Subcutaneous abdominal adipose tissue (tissue), 5 donors: ENCODE data around the gene PTTG2.
"Not testable (repeated sequence)": the region's sequence is repeated elsewhere in the genome, so short reads cannot be mapped to it uniquely, and the experiment has no call there.

Source experiments
- H3K27ac ChIP-seq: one replicate; pipeline ENCODE4 v1.7.0; 2013; ENCODE audit warnings: low read depth, mild to moderate bottlenecking, inconsistent platforms, low read length, moderate library complexity
- H3K27me3 ChIP-seq, 5 donors: one replicate each; pipeline ENCODE4 v1.7.0; 2013; ENCODE audit warnings: low read length in 5 of 5, inconsistent platforms in 1 of 5; ENCODE audit not compliant: control insufficient read depth in 5 of 5, insufficient read depth in 4 of 5
- H3K36me3 ChIP-seq, 5 donors: one replicate each; pipeline ENCODE4 v1.7.0; 2013; ENCODE audit warnings: low read length in 5 of 5; ENCODE audit not compliant: control insufficient read depth in 5 of 5, insufficient read depth in 5 of 5
- H3K4me1 ChIP-seq, 5 donors: one replicate each; pipeline ENCODE4 v1.7.0; 2013; ENCODE audit warnings: low read length in 5 of 5, mild to moderate bottlenecking in 3 of 5, moderate library complexity in 1 of 5; ENCODE audit not compliant: control insufficient read depth in 5 of 5, insufficient read depth in 5 of 5
- H3K4me3 ChIP-seq, 5 donors: one replicate each; pipeline ENCODE4 v1.7.0; 2013; ENCODE audit warnings: low read length in 5 of 5, low read depth in 1 of 5
- H3K9ac ChIP-seq, 5 donors: one replicate each; pipeline ENCODE4 v1.7.0; 2013; ENCODE audit warnings: low read length in 5 of 5, mild to moderate bottlenecking in 4 of 5, moderate library complexity in 3 of 5
- H3K9me3 ChIP-seq, 5 donors: one replicate each; pipeline ENCODE4 v1.7.0; 2013; ENCODE audit warnings: low read length in 5 of 5; ENCODE audit not compliant: control insufficient read depth in 5 of 5
- donor health status: healthy.
- donor health status: healthy.
- donor health status: healthy.
- donor health status: healthy.
- donor health status: healthy.

Gene PTTG2

DNA sequence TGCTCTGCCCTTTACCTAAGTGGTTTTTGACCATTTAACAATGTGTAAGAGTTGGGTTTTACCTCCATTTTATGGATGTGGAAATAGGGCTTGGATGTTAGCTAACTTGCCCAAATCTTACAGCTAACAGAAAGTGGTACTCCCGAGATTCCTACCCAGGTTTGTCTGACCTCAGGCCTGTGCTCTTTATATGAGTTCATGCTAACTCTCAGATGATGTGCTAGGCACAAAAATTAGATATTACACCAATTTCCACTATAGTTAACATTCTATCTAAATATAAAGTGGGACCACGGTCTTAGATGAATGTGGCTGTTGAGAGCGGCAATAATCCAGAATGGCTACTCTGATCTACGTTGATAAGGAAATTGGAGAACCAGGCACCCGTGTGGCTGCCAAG is at the start of gene PTTG2:
PTTG2 (plus strand) TSS at position 301 of the 400 bp plus-strand sequence; CDS start at position 338, 37 bp downstream.
- H3K9ac ChIP-seq, result no peak within 1 kb of the TSS
- no peaks in the 10 kb centered on the region for H3K4me1 ChIP-seq
- H3K27me3 ChIP-seq, result no peaks in the 10 kb centered on the region
- no peaks in the 10 kb centered on the region for H3K9me3 ChIP-seq
- no peak within 1 kb of the TSS for H3K4me3 ChIP-seq
- no peak within 1 kb of the TSS for H3K27ac ChIP-seq
- H3K36me3 ChIP-seq, result no peaks in the 10 kb centered on the region

DNA sequence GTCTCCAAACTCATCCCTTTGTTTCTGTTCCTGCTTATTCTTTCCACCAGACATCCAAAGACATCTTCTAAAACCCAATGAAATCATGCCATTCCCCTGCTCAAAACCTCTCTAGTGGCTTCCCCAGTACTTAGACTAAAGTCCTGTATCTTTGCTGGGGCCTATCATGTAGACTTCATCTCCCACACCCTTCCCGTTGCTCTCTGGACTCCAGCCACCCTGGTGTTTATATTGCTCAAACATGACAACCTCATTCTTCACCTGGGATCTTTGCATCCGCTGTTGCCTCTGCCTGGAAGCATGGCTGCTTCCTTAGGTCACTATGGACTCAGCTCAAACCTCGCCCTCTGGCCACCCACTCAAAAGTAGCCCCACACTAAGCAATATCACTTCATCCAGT is 45.7 kb upstream of the PTTG2 start:
- Histone ChIP-seq H3K27ac (no peak overlapping the region), H3K4me3 (no peak overlapping the region), H3K9ac (no peak overlapping the region), H3K36me3 (no peaks in the 10 kb centered on the region), H3K9me3 (no peaks in the 10 kb centered on the region), H3K4me1 (no peaks in the 10 kb centered on the region), H3K27me3 (no peaks in the 10 kb centered on the region)

GRCh38 chr4:37917388-37917787 is 42.8 kb upstream of the PTTG2 start:
- Histone ChIP-seq H3K27ac (no peak overlapping the region), H3K36me3 (no peaks in the 10 kb centered on the region), H3K4me3 (no peak overlapping the region), H3K9ac (no peak overlapping the region), H3K9me3 (no peaks in the 10 kb centered on the region), H3K4me1 (no peaks in the 10 kb centered on the region), H3K27me3 (no peaks in the 10 kb centered on the region)

- H3K27ac ChIP-seq, result no peak overlapping the region
- no peaks in the 10 kb centered on the region for H3K27me3 ChIP-seq
- no peaks in the 10 kb centered on the region for H3K9me3 ChIP-seq
- H3K4me3 ChIP-seq, result no peak overlapping the region
- no peaks in the 10 kb centered on the region for H3K36me3 ChIP-seq
- no peaks in the 10 kb centered on the region for H3K4me1 ChIP-seq
- no peak overlapping the region for H3K9ac ChIP-seq
Measured at GRCh38 chr4:37918653-37919052, 41.5 kb upstream of the PTTG2 start.

- H3K36me3 ChIP-seq, result no peaks in the 10 kb centered on the region
- no peak overlapping the region for H3K27ac ChIP-seq
- no peak overlapping the region for H3K4me3 ChIP-seq
- no peaks in the 10 kb centered on the region for H3K9me3 ChIP-seq
- no peaks in the 10 kb centered on the region for H3K4me1 ChIP-seq
- H3K9ac ChIP-seq, result no peak overlapping the region
- no peaks in the 10 kb centered on the region for H3K27me3 ChIP-seq
Measured at GRCh38 chr4:37922328-37922727, 37.9 kb upstream of the PTTG2 start.

DNA sequence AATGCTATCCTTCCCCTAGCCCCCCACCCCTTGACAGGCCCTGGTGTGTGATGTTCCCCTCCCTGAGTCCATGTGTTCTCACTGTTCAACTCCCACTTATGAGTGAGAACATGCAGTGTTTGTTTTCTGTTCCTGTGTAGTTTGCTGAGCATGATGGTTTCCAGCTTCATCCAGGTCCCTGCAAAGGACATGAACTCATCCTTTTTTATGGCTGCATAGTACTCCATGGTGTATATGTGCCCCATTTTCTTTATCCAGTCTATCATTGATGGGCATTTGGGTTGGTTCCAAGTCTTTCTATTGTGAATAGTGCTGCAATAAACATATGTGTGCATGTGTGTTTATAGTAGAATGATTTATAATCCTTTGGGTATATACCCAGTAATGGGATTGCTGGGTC is 37.1 kb upstream of the PTTG2 start:
- not testable (repeated sequence) for H3K36me3 ChIP-seq, H3K9ac ChIP-seq, H3K4me1 ChIP-seq, H3K4me3 ChIP-seq, H3K27me3 ChIP-seq, H3K9me3 ChIP-seq, H3K27ac ChIP-seq

DNA sequence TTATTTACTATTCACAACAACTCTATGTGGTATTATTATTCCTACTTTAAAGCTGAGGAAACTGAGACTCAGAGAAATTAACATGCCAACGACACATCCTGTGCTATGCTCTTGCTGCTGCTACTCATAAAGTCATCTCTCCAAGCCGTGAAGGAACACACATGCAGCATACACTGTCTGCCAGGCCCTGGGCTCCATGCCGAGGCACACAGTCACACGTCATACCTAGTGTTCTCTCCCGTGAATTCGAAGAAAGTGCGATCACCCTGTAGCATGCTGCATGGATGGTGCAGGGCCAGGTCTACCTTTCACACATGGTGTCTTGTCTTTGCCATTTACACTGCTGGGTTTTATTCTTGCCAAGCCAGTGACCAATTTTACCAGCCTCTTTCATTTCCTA is 35.3 kb upstream of the PTTG2 start:
- no peaks in the 10 kb centered on the region for H3K9me3 ChIP-seq
- H3K4me3 ChIP-seq, result no peak overlapping the region
- H3K36me3 ChIP-seq, result no peaks in the 10 kb centered on the region
- no peak overlapping the region for H3K27ac ChIP-seq
- H3K4me1 ChIP-seq, result no peaks in the 10 kb centered on the region
- H3K27me3 ChIP-seq, result no peaks in the 10 kb centered on the region
- no peak overlapping the region for H3K9ac ChIP-seq

GRCh38 chr4:37927434-37927833 is 32.8 kb upstream of the PTTG2 start:
- no peaks in the 10 kb centered on the region for H3K27me3 ChIP-seq
- no peak overlapping the region for H3K4me3 ChIP-seq
- H3K9me3 ChIP-seq, result no peaks in the 10 kb centered on the region
- H3K9ac ChIP-seq, result no peak overlapping the region
- H3K4me1 ChIP-seq, result no peaks in the 10 kb centered on the region
- no peak overlapping the region for H3K27ac ChIP-seq
- H3K36me3 ChIP-seq, result no peaks in the 10 kb centered on the region

DNA sequence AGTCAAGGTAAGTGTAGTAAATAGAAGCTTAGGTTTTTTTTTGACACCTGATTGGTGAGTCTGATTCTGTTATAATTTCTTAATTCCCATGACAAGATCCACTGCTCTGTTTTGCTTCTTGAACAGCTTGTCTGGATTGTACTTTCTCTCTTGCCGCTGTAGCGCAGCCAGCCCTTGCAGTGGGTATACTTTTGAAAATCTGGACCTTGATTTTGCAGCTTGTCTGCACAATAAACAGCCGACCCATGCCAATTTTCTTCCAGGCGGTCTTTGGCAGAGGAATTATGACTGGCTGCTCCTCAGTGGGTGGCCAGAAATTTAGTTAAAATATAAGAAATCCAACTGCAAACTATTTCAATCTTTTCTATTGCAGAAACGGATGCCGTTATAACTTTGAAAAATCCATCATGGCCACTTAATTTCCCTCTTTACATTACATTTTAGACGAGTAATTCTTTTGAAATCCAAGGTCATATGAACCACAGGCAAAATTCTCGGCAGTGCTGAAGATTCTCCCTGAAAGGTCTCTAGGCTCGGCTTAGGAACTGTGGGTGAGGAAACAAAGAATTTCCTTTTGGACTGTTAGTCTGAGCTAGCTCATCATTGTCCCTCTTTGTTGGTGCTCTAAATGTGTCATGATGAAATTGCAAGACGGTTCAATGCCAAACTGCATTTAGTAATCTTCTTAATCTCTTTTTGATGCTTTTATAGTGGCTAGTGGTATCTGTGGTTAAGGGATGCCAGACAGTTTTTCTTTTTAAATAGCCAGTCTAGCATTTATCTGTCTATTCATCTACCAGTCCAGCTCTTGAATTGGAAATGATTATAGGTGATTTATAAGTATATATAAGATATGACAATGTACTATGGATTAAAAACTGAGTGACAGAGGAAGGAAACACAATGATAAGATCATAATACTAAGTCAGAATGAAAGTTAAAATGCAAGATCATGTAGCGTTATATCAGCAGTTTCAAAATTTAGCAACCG is 31.5 kb upstream of the PTTG2 start:
- Histone ChIP-seq H3K27me3 (no peaks in the 10 kb centered on the region), H3K4me1 (no peaks in the 10 kb centered on the region), H3K36me3 (no peaks in the 10 kb centered on the region), H3K9me3 (no peaks in the 10 kb centered on the region), H3K27ac (no peak overlapping the region), H3K9ac (no peak overlapping the region), H3K4me3 (no peak overlapping the region)

DNA sequence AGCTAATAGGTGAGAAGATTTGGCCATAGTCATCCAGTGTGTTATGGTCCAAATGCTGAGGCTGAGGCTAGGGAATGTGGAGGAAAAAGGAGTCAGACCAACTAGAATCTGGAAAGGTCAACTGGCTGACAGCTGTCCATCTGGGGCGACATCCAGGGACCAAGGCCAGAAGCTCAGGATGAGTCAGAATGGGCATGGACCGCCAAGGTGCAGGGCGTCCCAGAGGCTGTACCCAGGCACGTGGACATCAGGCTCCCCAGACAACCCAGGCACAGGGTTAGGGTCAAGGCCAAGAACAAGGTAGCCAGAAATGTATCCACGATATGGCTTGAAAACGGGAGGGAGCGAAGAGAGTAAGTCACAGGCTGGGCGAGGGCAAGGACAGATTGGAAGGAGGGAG is 26.1 kb upstream of the PTTG2 start:
- Histone ChIP-seq H3K9ac (no peak overlapping the region), H3K9me3 (peaks cover 0 to 3% (median 0%) of the 10 kb centered on the region in 5 donors), H3K36me3 (no peaks in the 10 kb centered on the region), H3K4me3 (no peak overlapping the region), H3K27ac (no peak overlapping the region), H3K27me3 (no peaks in the 10 kb centered on the region), H3K4me1 (peaks cover 0 to 8% (median 6%) of the 10 kb centered on the region in 5 donors)
